Measurements from ENCODE around the gene OR4D1. TPM values are rescaled to one million over a fixed set of nuclear protein-coding genes. Genes with fewer than 3 reads are reported as not detected.
"Not testable (repeated sequence)": the region's sequence is repeated elsewhere in the genome, so short reads cannot be mapped to it uniquely, and the experiment has no call there.

OR4D1 gene
- total RNA-seq: under 1 TPM; 0.21 to 0.40 TPM

DNA sequence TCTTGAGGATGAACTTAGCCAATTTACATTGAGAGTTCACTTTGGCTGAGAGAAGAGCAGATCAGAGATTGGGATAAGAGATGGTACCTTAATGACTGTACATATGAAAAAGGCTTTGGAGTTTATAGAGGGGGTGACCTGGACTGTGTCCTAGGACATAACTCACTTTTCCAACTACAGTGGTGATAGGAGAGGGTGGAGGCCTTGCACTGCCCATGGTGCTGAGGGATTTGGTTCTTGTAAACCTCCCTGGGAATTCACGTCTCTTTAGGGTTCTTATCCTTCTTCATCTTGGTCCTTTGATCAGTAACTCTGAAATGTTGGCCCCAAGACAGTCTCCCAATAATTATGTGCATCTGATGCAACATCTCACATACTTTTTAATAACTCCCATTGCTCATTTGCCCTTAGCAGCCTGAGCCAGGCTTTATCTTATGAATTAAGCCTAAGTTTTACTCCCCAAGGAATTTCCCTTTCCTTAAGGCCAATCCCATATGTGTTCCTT, at the start of gene OR4D1:
Gene OR4D1, plus strand, starts transcription at position 455 of the 505 bp plus-strand sequence. CDS start 6,770 bp downstream, outside the sequence.
- no peak for DNase-seq
- peaks cover 18% of the 10 kb centered on the region for H3K4me1 Mint-ChIP-seq (ENCODE audit: low read depth)
- peaks cover 29% of the 10 kb centered on the region for H3K9me3 Mint-ChIP-seq
- CTCF ChIA-PET: no interaction called here
- intact Hi-C loops (cut with micrococcal nuclease): no loop called here
- H3K36me3 Mint-ChIP-seq (ENCODE audit: low read depth): peaks cover 10% of the 10 kb centered on the region
- H3K4me3 Mint-ChIP-seq: no peak within 1 kb of the TSS
- H3K27me3 Mint-ChIP-seq (ENCODE audit: low read depth): no peaks in the 10 kb centered on the region
- no peak within 1 kb of the TSS for H3K27ac Mint-ChIP-seq

DNA sequence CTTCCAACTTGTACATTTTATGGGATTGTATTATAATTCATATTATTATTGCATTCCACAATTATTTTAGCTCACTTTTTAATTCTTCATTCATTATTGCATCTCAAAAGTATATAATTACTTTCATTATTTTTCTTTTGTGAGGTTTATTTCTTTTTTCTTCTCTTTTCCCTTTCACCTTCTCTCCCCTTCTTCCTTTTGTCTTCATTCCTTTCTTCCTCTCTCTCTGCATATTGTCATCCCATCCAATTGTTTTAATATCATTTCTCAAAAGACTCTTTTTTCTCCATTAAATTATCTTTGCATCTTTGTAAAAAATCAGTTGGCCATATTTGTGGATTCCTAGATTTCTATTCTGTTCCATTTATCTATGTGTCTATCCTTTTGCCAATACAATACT, 47.7 kb upstream of the OR4D1 start:
- Mint-ChIP-seq H3K27me3 (ENCODE audit: low read depth) (no peaks in the 10 kb centered on the region), H3K9me3 (no peaks in the 10 kb centered on the region), H3K27ac (no peak overlapping the region), H3K4me3 (no peak overlapping the region), H3K36me3 (ENCODE audit: low read depth) (no peaks in the 10 kb centered on the region), H3K4me1 (ENCODE audit: low read depth) (peaks cover 4% of the 10 kb centered on the region)
- intact Hi-C loops (cut with micrococcal nuclease): no loop called here
- CTCF ChIA-PET: interaction anchor here (2.9 kb wide), 1 partner anchor 12 kb away, joined by 14 read pairs; no protein-coding TSS in a partner anchor
- DNase-seq: no peak

DNA sequence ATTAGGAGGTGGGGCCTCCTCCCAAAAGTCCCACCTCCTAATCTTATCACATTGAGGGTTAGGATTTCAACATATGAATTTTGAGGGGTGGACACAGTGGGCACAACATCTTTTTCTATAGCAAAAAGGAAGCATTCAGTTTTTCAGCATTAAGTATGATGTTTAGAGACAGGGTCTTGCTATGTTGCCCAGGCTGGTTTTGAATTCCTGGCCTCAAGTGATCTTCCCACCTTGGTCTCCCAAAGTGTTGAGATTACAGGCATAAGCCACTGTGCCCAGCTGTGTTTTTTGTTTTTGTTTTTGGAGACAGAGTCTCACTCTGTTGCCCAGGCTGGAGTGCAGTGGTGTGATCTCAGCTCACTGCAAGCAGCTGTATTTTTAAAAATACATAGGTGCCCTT, 46.3 kb upstream of the OR4D1 start:
- H3K9me3 Mint-ChIP-seq; H3K4me1 Mint-ChIP-seq (ENCODE audit: low read depth); intact Hi-C loops (cut with micrococcal nuclease); H3K4me3 Mint-ChIP-seq; DNase-seq; H3K27ac Mint-ChIP-seq; H3K36me3 Mint-ChIP-seq (ENCODE audit: low read depth); H3K27me3 Mint-ChIP-seq (ENCODE audit: low read depth): not testable (repeated sequence)
- CTCF ChIA-PET: interaction anchor here (1.2 to 2.9 kb wide), 2 partner anchors 11 to 71 kb away, joined by 3 to 14 read pairs; no protein-coding TSS in a partner anchor

DNA sequence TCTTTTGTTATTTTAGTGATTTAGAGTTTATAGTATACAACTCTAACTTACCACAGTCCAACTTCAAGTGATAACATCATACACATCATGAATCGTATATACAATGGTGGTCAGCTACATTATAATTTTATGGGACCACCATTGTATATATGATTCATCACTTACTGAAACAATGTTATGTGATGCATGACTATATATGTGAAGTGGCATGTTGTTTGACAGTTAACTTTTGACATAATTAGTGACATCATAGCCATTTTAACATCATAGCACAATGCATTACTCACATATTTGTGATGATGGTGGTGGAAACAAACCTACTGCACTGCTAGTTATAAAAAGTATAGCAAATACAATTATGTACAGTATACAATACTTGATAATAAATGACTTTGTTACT, 43.1 kb upstream of the OR4D1 start:
- Mint-ChIP-seq H3K27me3 (ENCODE audit: low read depth) (no peaks in the 10 kb centered on the region), H3K36me3 (ENCODE audit: low read depth) (no peaks in the 10 kb centered on the region), H3K4me3 (no peak overlapping the region), H3K27ac (no peak overlapping the region), H3K9me3 (no peaks in the 10 kb centered on the region), H3K4me1 (ENCODE audit: low read depth) (no peaks in the 10 kb centered on the region)
- CTCF ChIA-PET: interaction anchor here (0.6 kb wide), 1 partner anchor 218 kb away, joined by 8 read pairs; no protein-coding TSS in a partner anchor
- intact Hi-C loops (cut with micrococcal nuclease): no loop called here
- DNase-seq: no peak

DNA sequence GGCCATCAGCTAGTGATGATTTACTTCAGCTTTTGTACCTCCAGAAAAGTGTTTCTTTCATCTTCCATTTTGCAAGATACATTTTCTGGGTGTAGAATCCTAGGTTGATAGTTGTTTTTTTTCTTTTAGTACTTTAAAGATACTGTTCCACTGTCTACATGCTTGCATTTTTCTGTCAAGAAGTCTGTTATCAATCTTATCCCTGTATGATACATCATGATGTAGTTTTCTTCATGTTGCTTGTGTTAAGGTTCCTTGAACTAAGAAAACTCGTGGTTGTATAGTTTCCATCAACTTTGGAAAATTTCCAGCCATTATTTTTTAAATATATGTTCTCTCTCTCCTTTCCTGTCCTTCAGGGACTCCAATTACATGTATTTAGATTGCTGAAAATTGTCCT, 40.9 kb upstream of the OR4D1 start:
- no peaks in the 10 kb centered on the region for H3K36me3 Mint-ChIP-seq (ENCODE audit: low read depth)
- no peaks in the 10 kb centered on the region for H3K9me3 Mint-ChIP-seq
- CTCF ChIA-PET: interaction anchor here (0.6 to 1.5 kb wide), 4 partner anchors 59 to 249 kb away, joined by 3 read pairs; no protein-coding TSS in a partner anchor
- no peak overlapping the region for H3K4me3 Mint-ChIP-seq
- no peak overlapping the region for H3K27ac Mint-ChIP-seq
- H3K27me3 Mint-ChIP-seq (ENCODE audit: low read depth): no peaks in the 10 kb centered on the region
- intact Hi-C loops (cut with micrococcal nuclease): no loop called here
- no peaks in the 10 kb centered on the region for H3K4me1 Mint-ChIP-seq (ENCODE audit: low read depth)
- no peak for DNase-seq

DNA sequence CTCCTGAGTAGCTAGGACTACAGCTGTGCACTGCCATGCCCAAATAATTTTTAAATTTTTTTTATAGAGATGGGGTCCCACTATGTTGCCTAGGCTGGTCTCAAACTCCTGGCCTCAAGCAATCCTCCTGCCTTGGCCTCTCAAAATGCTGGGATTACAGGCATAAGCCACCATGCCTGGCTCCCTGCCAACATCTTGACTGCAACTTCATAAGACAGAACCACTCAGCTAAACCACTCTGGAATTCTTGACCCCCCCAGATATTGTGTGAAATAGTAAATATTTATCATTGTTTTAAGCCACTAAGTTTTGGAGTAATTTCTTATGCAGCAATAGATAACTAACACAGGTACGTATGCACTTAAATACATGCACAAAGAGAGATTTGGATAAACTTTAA, 39.0 kb upstream of the OR4D1 start:
- CTCF ChIA-PET: no interaction called here

DNA sequence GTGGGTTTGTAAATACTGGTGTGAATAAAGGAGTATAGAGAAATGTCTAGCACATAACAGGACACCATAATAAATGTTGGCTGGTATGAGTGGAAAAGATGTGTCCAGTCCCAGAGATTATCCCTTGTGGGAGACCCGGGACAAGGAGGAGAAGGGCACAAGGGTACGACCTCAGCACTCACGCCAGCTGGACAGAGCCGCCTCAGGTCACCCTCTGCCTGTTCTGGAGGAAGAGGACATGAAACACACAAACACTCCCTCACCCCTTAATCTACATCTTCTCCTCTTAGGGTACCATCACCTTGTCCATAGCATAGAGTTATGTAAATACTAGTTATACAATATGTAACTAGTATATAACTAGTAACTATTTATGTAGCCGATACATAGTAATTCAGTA, 38.2 kb upstream of the OR4D1 start:
- Mint-ChIP-seq H3K27ac (no peak overlapping the region), H3K36me3 (ENCODE audit: low read depth) (no peaks in the 10 kb centered on the region), H3K9me3 (no peaks in the 10 kb centered on the region), H3K4me3 (no peak overlapping the region), H3K4me1 (ENCODE audit: low read depth) (no peaks in the 10 kb centered on the region), H3K27me3 (ENCODE audit: low read depth) (no peaks in the 10 kb centered on the region)
- CTCF ChIA-PET: interaction anchor here (5.3 kb wide), 1 partner anchor 251 kb away, joined by 46 read pairs; no protein-coding TSS in a partner anchor
- intact Hi-C loops (cut with micrococcal nuclease): no loop called here
- DNase-seq: no peak

More for the DNA sequence above, 39.0 kb upstream of the OR4D1 start:
- no peaks in the 10 kb centered on the region for H3K9me3 Mint-ChIP-seq
- intact Hi-C loops (cut with micrococcal nuclease): no loop called here
- H3K4me1 Mint-ChIP-seq (ENCODE audit: low read depth): no peaks in the 10 kb centered on the region
- H3K36me3 Mint-ChIP-seq (ENCODE audit: low read depth): no peaks in the 10 kb centered on the region
- DNase-seq: no peak
- H3K4me3 Mint-ChIP-seq: no peak overlapping the region
- H3K27ac Mint-ChIP-seq: no peak overlapping the region
- H3K27me3 Mint-ChIP-seq (ENCODE audit: low read depth): no peaks in the 10 kb centered on the region

DNA sequence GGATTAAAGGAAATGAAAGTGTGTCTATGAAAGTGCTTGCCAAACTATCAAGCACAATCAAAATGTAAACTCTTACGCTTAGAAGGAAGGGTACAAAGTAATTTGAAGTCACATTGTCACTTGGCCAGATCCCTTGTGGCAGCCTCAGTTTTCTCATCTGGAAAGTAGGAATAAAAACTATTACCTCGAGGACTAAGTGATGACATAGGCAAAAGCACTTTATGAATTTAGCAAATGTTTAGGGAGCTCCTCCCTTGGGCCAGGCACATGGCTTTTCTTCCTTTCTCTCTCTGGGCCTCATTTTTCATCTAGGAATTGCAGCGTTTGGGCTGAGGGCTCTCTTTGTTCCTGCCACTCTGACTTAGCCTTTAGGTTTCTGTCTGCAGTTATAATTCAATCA, 36.5 kb upstream of the OR4D1 start:
- intact Hi-C loops (cut with micrococcal nuclease): loop anchor here (2.0 kb wide), 2 partner anchors 61 to 261 kb away; partner anchors contain the start of gene MRPS23
- CTCF ChIA-PET: interaction anchor here (1.1 to 5.3 kb wide), 12 partner anchors 8 to 278 kb away, joined by 3 to 46 read pairs (median 4); no protein-coding TSS in a partner anchor
- Mint-ChIP-seq H3K27me3 (ENCODE audit: low read depth) (no peaks in the 10 kb centered on the region), H3K4me1 (ENCODE audit: low read depth) (no peaks in the 10 kb centered on the region), H3K36me3 (ENCODE audit: low read depth) (no peaks in the 10 kb centered on the region), H3K9me3 (no peaks in the 10 kb centered on the region), H3K27ac (no peak overlapping the region), H3K4me3 (no peak overlapping the region)
- no peak for DNase-seq

DNA sequence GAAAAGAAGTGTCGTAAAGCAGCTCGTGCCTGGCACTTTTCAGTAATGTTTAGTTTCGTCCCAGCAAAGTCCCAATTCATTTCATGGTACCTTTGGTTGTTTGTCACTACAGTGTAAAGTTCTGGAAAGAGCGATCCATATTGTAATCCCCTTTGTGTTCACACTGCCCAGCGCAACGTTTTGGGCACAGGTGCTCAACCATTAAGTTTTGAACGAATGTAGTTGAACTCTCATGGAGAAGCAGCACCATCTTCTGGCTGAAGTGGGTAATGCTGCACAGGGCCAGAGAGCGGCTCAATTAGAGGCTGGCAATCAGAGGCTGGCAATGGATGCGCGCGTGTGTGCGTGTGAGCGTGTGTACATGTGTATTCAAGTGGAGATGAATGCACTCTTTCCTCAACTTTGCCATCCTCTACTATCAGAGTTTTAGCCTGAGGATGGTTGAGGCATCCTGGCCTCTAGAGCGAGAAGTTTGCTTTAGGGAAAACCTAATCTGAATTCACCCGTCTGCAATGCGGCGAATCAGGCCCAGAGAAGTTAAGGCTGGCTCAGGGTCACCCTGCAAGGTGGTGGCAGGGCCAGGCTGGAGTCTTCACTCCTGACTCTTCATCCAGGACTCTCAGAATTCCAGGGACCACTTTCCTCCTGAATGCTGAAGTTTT, 35.1 kb upstream of the OR4D1 start:
- Mint-ChIP-seq H3K36me3 (ENCODE audit: low read depth) (no peaks in the 10 kb centered on the region), H3K27ac (no peak overlapping the region), H3K9me3 (no peaks in the 10 kb centered on the region), H3K4me1 (ENCODE audit: low read depth) (no peaks in the 10 kb centered on the region), H3K27me3 (ENCODE audit: low read depth) (no peaks in the 10 kb centered on the region), H3K4me3 (no peak overlapping the region)
- intact Hi-C loops (cut with micrococcal nuclease): loop anchor here (1.0 to 2.0 kb wide), 7 partner anchors 29 to 262 kb away; partner anchors contain the start of genes MRPS23 and SRSF1
- CTCF ChIA-PET: interaction anchor here (0.6 to 5.3 kb wide), 22 partner anchors 10 to 572 kb away, joined by 3 to 46 read pairs (median 4); partner anchors contain the start of gene MRPS23
- DNase-seq: peak; percentile 94

DNA sequence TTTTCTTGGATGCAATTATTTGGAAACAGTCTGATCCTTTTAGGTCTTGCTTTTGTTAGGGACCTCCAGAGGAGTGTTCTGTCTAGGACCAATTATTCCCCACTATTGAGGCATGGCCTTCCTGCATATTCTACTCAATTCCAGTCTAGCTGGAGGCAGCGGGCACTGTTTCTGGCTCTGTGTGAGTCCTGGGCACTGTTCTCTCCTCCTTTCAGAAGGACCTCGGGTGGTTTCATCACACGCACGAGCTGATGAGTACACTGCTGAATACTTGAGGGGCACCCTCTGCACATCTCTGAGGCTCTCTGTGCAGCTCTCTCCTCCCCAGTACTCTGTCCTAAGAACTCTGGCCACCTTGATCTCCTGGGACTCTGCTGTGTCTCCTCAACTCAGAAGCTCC, 34.2 kb upstream of the OR4D1 start:
- H3K36me3 Mint-ChIP-seq (ENCODE audit: low read depth): no peaks in the 10 kb centered on the region
- no peak overlapping the region for H3K27ac Mint-ChIP-seq
- no peaks in the 10 kb centered on the region for H3K27me3 Mint-ChIP-seq (ENCODE audit: low read depth)
- DNase-seq: no peak
- no peak overlapping the region for H3K4me3 Mint-ChIP-seq
- intact Hi-C loops (cut with micrococcal nuclease): loop anchor here (1.0 to 2.0 kb wide), 7 partner anchors 30 to 263 kb away; partner anchors contain the start of genes MRPS23 and SRSF1
- H3K9me3 Mint-ChIP-seq: no peaks in the 10 kb centered on the region
- no peaks in the 10 kb centered on the region for H3K4me1 Mint-ChIP-seq (ENCODE audit: low read depth)
- CTCF ChIA-PET: interaction anchor here (0.6 to 5.3 kb wide), 13 partner anchors 11 to 573 kb away, joined by 3 to 46 read pairs (median 4); partner anchors contain the start of gene MRPS23

DNA sequence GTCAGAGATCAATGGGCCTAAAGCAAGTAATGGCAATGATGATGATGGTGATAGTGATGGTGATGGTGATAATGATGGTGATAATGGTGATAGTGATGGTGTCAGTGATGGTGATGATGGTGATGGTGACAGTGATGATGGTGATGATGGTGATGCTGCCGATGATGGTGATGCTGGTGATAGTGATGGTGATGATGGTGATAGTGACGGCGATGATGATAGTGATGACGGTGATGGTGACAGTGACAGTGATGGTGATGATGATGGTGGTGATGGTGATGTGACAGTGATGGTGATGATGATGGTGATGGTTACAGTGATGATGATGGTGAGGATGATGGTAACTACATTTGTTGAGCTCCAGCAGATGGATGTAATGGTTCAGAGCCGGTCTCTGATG, 30.8 kb upstream of the OR4D1 start:
- Mint-ChIP-seq H3K27me3 (ENCODE audit: low read depth) (no peaks in the 10 kb centered on the region), H3K27ac (no peak overlapping the region), H3K9me3 (no peaks in the 10 kb centered on the region), H3K36me3 (ENCODE audit: low read depth) (no peaks in the 10 kb centered on the region), H3K4me1 (ENCODE audit: low read depth) (peaks cover 3% of the 10 kb centered on the region), H3K4me3 (no peak overlapping the region)
- DNase-seq: no peak
- intact Hi-C loops (cut with micrococcal nuclease): no loop called here
- CTCF ChIA-PET: interaction anchor here (2.2 kb wide), 1 partner anchor 55 kb away, joined by 7 read pairs; no protein-coding TSS in a partner anchor

DNA sequence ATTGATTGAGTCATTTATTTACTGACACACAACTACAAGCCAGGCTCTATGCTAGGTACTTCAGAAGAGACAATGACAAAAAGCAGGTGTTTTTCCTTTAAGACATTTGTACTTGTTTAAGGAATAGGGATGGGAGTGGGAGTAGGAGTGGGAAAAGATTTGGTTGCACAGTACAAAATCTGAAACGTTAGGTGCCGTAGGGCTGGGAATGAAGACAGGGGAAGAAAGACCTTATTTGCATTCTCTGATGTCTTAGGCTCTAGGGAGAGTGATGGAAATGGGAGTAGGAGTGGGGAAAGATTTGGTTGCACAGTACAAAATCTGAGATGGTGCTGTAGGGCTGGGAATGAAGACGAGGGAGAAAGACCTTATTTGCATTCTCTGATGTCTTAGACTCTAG, 28.7 kb upstream of the OR4D1 start:
- no peak overlapping the region for H3K4me3 Mint-ChIP-seq
- no peak overlapping the region for H3K27ac Mint-ChIP-seq
- no peaks in the 10 kb centered on the region for H3K36me3 Mint-ChIP-seq (ENCODE audit: low read depth)
- H3K27me3 Mint-ChIP-seq (ENCODE audit: low read depth): no peaks in the 10 kb centered on the region
- no peak for DNase-seq
- intact Hi-C loops (cut with micrococcal nuclease): no loop called here
- CTCF ChIA-PET: no interaction called here
- peaks cover 6% of the 10 kb centered on the region for H3K4me1 Mint-ChIP-seq (ENCODE audit: low read depth)
- no peaks in the 10 kb centered on the region for H3K9me3 Mint-ChIP-seq

All from activated naive CD4-positive, alpha-beta T cell treated with anti-CD3 and anti-CD28 coated beads for 36 hours (primary cell).